Upper lobe of left lung (tissue), 6 donors: ENCODE data around the gene MLPH. TPM values are rescaled to one million over a fixed set of nuclear protein-coding genes. Genes with fewer than 3 reads are reported as not detected.

Experiments used
- ATAC-seq, 2 donors: fragments of 200-7000 bp; cut with Tn5 transposase; one replicate each; pipeline ENCODE4 v1.9.1; 2022; ENCODE audit warnings: mild to moderate bottlenecking in 2 of 2, moderate library complexity in 2 of 2; ENCODE audit not compliant: low FRiP score in 2 of 2
- DNase-seq, 2 donors: peaks; one replicate each; pipeline ENCODE4 v3.0.0-alpha.2; 2019 to 2020
- H3K27ac ChIP-seq, 4 donors: fragments of 200-600 bp; sonication (generic); one replicate each; pipeline ENCODE4 v1.5.1; 2016 to 2019
- H3K27me3 ChIP-seq, 4 donors: fragments of 200-600 bp; sonication (generic); one replicate each; pipeline ENCODE4 v1.5.1; 2017 to 2019
- H3K36me3 ChIP-seq, 4 donors: fragments of 200-600 bp; sonication (generic); one replicate each; pipeline ENCODE4 v1.5.1; 2016 to 2019
- H3K4me1 ChIP-seq, 4 donors: fragments of 200-600 bp; sonication (generic); one replicate each; pipeline ENCODE4 v1.5.1; 2018 to 2019
- H3K4me3 ChIP-seq, 4 donors: fragments of 200-600 bp; sonication (generic); one replicate each; pipeline ENCODE4 v1.5.1; 2017 to 2019; ENCODE audit warnings: mild to moderate bottlenecking in 2 of 4, moderate library complexity in 1 of 4
- H3K9me3 ChIP-seq, 4 donors: fragments of 200-600 bp; sonication (generic); one replicate each; pipeline ENCODE4 v1.5.1; 2018 to 2019
- CTCF ChIP-seq, 6 experiments: fragments of 450-650 bp in 4 of 6; fragments of 200-600 bp in 2 of 6; sonication (generic) in 2 of 6; IDR thresholded peaks; one replicate each; pipeline ENCODE4 v1.5.1; 2016 to 2019; ENCODE audit warnings: antibody characterized with exemption in 6 of 6
- EP300 ChIP-seq, 4 donors: sonication (generic); formaldehyde crosslinking; IDR thresholded peaks; one replicate each; pipeline ENCODE4 v1.5.1; 2017; ENCODE audit warnings: antibody characterized with exemption in 4 of 4, control low read depth in 2 of 4
- POLR2A ChIP-seq, 4 donors: fragments of 450-650 bp; IDR thresholded peaks; one replicate each; pipeline ENCODE4 v1.5.1; 2016 to 2017; ENCODE audit warnings: antibody characterized with exemption in 4 of 4, mild to moderate bottlenecking in 2 of 4
- POLR2AphosphoS5 ChIP-seq, 2 donors: sonication (generic); formaldehyde crosslinking; IDR thresholded peaks; one replicate each; pipeline ENCODE4 v1.5.1; 2017; ENCODE audit warnings: antibody characterized with exemption in 2 of 2
- WGBS, 2 donors: methylation state at CpG; one replicate each; pipeline ENCODE4 v1.1.5; 2017 to 2018; 5-methylcytosine and 5-hydroxymethylcytosine counted together
- total RNA-seq, 6 donors: library from RNA; depleted of rRNA in 4 of 6; stranded (reverse); fragments of >200 nt in 4 of 6; gene quantifications; one replicate each; pipeline versions ENCODE4 v1.1.0 to v1.2.1, GENCODE V29; 2016 to 2021
- donor health status: DM: no; HTN: no; CAD: no; lungs with moderate emphysema.
- donor health status: DM: no; HTN: yes; CAD: no; lungs with severe emphysema.

MLPH gene
- total RNA-seq, 6 donors from 2014 or later = 289 to 1,452 (median 502) TPM

- Histone ChIP-seq H3K36me3 (peaks cover 0 to 34% (median 9%) of the 10 kb centered on the region in 4 donors), H3K27me3 (no peaks in the 10 kb centered on the region), H3K4me1 (no peaks in the 10 kb centered on the region), H3K4me3 (no peak overlapping the region), H3K27ac (peak overlapping the region in 2 of 4 donors; percentile 13 to 55), H3K9me3 (no peaks in the 10 kb centered on the region)
- DNase-seq = peak in 1 of 2 donors; percentile 59
- ATAC-seq = peak; percentile 30 to 52
- no peak for TF ChIP-seq CTCF (IDR thresholded peaks at IDR 0.05)
- no peak for TF ChIP-seq POLR2A (IDR thresholded peaks at IDR 0.05)
- no peak for TF ChIP-seq POLR2AphosphoS5 (IDR thresholded peaks at IDR 0.05)
- TF ChIP-seq EP300 (IDR thresholded peaks at IDR 0.05) = peak in 1 of 4 donors; percentile 33
- 85 to 90% methylated on average over 18 to 19 of the region's 19 CpGs for WGBS, 2 donors
These were observed 42.7 kb downstream of the MLPH start for GRCh38 chr2:237529452-237530402.

- no peaks in the 10 kb centered on the region for H3K9me3 ChIP-seq
- H3K4me1 ChIP-seq = no peaks in the 10 kb centered on the region
- H3K4me3 ChIP-seq = no peak overlapping the region
- H3K36me3 ChIP-seq = peaks cover 0 to 28% (median 9%) of the 10 kb centered on the region in 4 donors
- WGBS, 2 donors = 95 to 100% methylated on average over 3 to 12 of the region's 12 CpGs
- no peaks in the 10 kb centered on the region for H3K27me3 ChIP-seq
- no peak for TF ChIP-seq EP300 (IDR thresholded peaks at IDR 0.05)
- TF ChIP-seq POLR2A (IDR thresholded peaks at IDR 0.05) = no peak
- TF ChIP-seq CTCF (IDR thresholded peaks at IDR 0.05) = no peak
- TF ChIP-seq POLR2AphosphoS5 (IDR thresholded peaks at IDR 0.05) = no peak
- peak overlapping the region in 1 of 4 donors; percentile 13 for H3K27ac ChIP-seq
- peak in 1 of 2 donors; percentile 28 for ATAC-seq
- DNase-seq = no peak
These were observed 43.7 kb downstream of the MLPH start for GRCh38 chr2:237530472-237531433.

GRCh38 chr2:237532160-237532559 is 45.1 kb downstream of the MLPH start:
- H3K27ac ChIP-seq = no peak overlapping the region
- H3K27me3 ChIP-seq = no peaks in the 10 kb centered on the region
- H3K4me3 ChIP-seq = no peak overlapping the region
- DNase-seq = peak in 1 of 2 donors; percentile 50
- H3K36me3 ChIP-seq = peaks cover 0 to 20% (median 5%) of the 10 kb centered on the region in 4 donors
- TF ChIP-seq CTCF (IDR thresholded peaks at IDR 0.05) (no peak), POLR2AphosphoS5 (IDR thresholded peaks at IDR 0.05) (no peak), POLR2A (IDR thresholded peaks at IDR 0.05) (no peak)
- H3K4me1 ChIP-seq = no peaks in the 10 kb centered on the region
- no peaks in the 10 kb centered on the region for H3K9me3 ChIP-seq
- no peak for ATAC-seq
- 52 to 57% methylated on average over 9 to 11 of the region's 11 CpGs for WGBS, 2 donors

- 84 to 85% methylated on average over 7 of the region's 7 CpGs for WGBS, 2 donors
- no peak for ATAC-seq
- Histone ChIP-seq H3K9me3 (no peaks in the 10 kb centered on the region), H3K27ac (peak overlapping the region in 1 of 4 donors; percentile 23), H3K4me3 (no peak overlapping the region), H3K4me1 (no peaks in the 10 kb centered on the region), H3K27me3 (no peaks in the 10 kb centered on the region), H3K36me3 (peaks cover 0 to 17% (median 7%) of the 10 kb centered on the region in 4 donors)
- DNase-seq = no peak
- TF ChIP-seq EP300 (IDR thresholded peaks at IDR 0.05) = no peak
These were observed 46.7 kb downstream of the MLPH start for GRCh38 chr2:237533668-237534161.
